Naive B cell (primary cell): ENCODE results near the gene MPND. TPM values are rescaled to one million over a fixed set of nuclear protein-coding genes. Genes with fewer than 3 reads are reported as not detected.

ENCODE experiments used
- ATAC-seq, 2 donors: fragments of 150-1000 bp; cut with Tn5 transposase; 2 replicates each; pipeline ENCODE4 v1.10.0; 2021; ENCODE audit warnings: low read depth in 2 of 2, mild to moderate bottlenecking in 2 of 2, moderate library complexity in 2 of 2
- DNase-seq: peaks from one replicate; pipeline ENCODE4 v3.0.0; 2022
- H3K27ac Mint-ChIP-seq, 6 donors: one replicate each; pipeline ENCODE4 v1.8.0; 2020 to 2022; ENCODE audit warnings: mild to moderate bottlenecking in 6 of 6, mixed read lengths in 6 of 6, moderate library complexity in 5 of 6, inconsistent platforms in 2 of 6
- H3K27me3 Mint-ChIP-seq, 3 donors: one replicate each; pipeline ENCODE4 v1.8.0; 2021 to 2022; ENCODE audit warnings: mixed read lengths in 3 of 3, mild to moderate bottlenecking in 1 of 3
- H3K36me3 Mint-ChIP-seq, 2 donors: one replicate each; pipeline ENCODE4 v1.8.0; 2020 to 2022; ENCODE audit warnings: mixed read lengths in 2 of 2, inconsistent platforms in 1 of 2, mild to moderate bottlenecking in 1 of 2
- H3K4me1 Mint-ChIP-seq, 3 donors: one replicate each; pipeline ENCODE4 v1.8.0; 2020 to 2022; ENCODE audit warnings: mixed read lengths in 3 of 3, inconsistent platforms in 1 of 3, mild to moderate bottlenecking in 1 of 3, moderate library complexity in 1 of 3
- H3K4me3 Mint-ChIP-seq, 8 donors: one replicate each; pipeline ENCODE4 v1.8.0; 2020 to 2022; ENCODE audit warnings: mild to moderate bottlenecking in 8 of 8, mixed read lengths in 8 of 8, moderate library complexity in 8 of 8, inconsistent platforms in 2 of 8
- H3K9me3 Mint-ChIP-seq, 7 donors: one replicate each; pipeline ENCODE4 v1.8.0; 2020 to 2022; ENCODE audit warnings: mixed read lengths in 7 of 7, mild to moderate bottlenecking in 5 of 7, inconsistent platforms in 2 of 7, moderate library complexity in 1 of 7
- polyA plus RNA-seq, 6 donors: library from polyadenylated mRNA; unstranded; fragments of 300-500 nt; fragmentation: Illumina TruSeq; gene quantifications; one replicate each; pipeline ENCODE4 v1.2.3, GENCODE V29; 2021; ENCODE audit warnings: low read depth in 6 of 6

MPND gene, protein sequence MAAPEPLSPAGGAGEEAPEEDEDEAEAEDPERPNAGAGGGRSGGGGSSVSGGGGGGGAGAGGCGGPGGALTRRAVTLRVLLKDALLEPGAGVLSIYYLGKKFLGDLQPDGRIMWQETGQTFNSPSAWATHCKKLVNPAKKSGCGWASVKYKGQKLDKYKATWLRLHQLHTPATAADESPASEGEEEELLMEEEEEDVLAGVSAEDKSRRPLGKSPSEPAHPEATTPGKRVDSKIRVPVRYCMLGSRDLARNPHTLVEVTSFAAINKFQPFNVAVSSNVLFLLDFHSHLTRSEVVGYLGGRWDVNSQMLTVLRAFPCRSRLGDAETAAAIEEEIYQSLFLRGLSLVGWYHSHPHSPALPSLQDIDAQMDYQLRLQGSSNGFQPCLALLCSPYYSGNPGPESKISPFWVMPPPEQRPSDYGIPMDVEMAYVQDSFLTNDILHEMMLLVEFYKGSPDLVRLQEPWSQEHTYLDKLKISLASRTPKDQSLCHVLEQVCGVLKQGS
- polyA plus RNA-seq = 1 to 10 TPM; 4.6 to 6.3 (median 5.4) TPM

DNA sequence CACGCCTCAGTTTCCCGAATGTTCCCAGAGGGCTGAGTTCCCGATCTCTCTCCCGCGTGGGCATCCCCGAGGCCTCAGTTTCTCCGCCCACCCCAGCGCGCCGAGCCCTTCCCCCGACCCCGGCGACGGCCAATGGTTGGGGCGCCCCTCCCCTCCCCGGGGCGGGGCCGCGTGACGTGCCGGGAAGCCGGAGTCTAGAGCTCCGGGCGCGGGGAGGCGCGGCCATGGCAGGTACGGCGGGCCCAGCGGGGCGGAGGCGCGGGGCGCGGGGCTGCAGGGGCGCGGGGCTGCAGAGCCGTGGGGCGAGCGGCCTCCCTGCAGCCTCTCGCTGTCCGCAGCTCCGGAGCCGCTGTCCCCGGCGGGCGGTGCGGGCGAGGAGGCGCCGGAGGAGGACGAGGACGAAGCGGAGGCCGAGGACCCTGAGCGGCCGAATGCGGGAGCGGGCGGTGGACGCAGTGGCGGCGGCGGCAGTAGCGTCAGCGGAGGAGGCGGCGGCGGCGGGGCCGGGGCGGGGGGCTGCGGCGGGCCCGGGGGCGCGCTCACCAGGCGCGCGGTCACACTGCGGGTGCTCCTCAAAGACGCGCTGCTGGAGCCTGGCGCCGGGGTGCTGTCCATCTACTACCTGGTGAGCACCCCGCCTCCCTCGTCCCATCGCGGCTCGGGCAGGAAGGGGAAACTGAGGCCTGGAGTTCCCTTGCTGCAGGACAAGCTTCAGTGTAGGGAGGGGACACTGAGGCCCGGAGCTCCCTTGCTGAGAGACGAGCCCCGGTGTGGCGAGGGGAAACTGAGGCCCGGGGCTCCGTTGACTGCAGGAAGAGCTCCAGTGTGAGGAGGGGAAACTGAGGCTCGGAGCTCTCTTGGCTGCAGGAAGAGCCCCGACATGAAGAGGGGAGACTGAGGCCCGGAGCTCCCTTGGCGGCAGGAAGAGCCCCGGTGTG is at the start of gene MPND:
Gene MPND (plus strand): TSS at position 193 of the 938 bp plus-strand sequence. CDS start 32 bp downstream, at position 225.
- peaks cover 27 to 43% (median 28%) of the 10 kb centered on the region in 3 donors for H3K4me1 Mint-ChIP-seq
- peaks cover 0 to 10% of the 10 kb centered on the region in 2 donors for H3K36me3 Mint-ChIP-seq
- H3K27me3 Mint-ChIP-seq = no peaks in the 10 kb centered on the region
- H3K27ac Mint-ChIP-seq = peak within 1 kb of the TSS; percentile 73 to 97 (median 92)
- peak within 1 kb of the TSS; percentile 85 to 95 (median 91) for H3K4me3 Mint-ChIP-seq
- no peaks in the 10 kb centered on the region for H3K9me3 Mint-ChIP-seq
- peak; percentile 88 for DNase-seq
- peak; percentile 72 to 73 for ATAC-seq

DNA sequence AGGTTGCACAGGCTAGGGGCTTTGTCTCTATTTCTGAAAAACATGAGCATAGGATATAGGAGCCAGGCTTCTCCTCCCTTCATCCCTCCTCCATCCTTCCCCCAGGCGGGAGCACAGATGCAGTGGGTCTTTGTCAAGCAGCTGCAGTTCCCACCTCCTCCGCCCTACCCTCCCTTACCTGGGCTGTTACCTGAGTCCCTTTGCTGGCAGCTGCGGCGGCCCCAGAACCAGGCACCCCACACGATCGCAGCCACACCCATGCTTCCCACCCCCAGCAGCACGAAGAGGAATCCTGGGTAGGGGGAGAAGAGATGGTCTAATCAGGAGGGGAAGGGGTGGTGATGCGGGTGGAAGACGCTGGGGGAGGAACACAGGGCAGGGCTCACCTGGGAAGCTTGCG is 49.0 kb upstream of the MPND start:
- ATAC-seq = no peak
- DNase-seq = no peak
- no peaks in the 10 kb centered on the region for H3K4me1 Mint-ChIP-seq
- H3K36me3 Mint-ChIP-seq = no peaks in the 10 kb centered on the region
- peaks cover 0 to 11% (median 0%) of the 10 kb centered on the region in 3 donors for H3K27me3 Mint-ChIP-seq
- no peak overlapping the region for H3K4me3 Mint-ChIP-seq
- H3K9me3 Mint-ChIP-seq = peaks cover 0 to 1% (median 0%) of the 10 kb centered on the region in 7 donors
- no peak overlapping the region for H3K27ac Mint-ChIP-seq

DNA sequence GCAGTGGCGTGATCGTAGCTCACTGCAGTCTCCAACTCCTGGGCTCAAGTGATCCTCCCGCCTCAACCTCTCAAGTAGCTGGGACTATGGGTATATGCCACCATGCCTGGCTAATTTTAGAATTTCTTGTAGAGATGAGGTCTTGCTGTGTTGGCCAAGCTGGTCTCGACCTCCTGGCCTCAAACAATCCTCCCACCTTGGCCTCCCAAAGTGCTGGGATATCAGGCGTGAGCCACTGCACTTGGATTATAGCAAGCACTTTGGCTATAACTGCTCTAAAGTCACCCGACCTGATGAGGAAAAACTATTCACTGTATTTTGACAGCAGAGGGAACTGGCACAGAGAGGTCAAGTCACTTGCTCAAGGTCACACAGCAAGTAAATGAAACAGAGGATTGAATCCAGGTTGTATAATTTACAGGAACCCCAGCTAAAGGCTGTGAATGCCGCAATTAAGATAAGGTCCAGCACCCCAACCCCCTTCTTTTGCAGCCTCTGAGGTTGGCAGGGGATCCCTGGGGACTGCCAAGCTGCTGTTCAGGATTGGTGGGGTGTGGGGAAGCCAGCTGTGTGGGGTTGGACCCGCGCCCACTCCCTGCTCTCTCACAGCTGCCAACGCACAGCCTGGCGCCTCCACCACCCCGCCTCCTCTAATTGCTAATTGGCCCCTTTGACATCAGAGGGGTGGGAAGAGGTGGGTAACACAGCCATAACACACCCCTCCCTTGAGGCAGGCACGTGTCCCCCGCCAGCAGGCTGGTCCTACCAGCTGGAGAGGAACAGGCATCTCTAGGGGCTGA is 47.2 kb upstream of the MPND start:
- Mint-ChIP-seq H3K36me3 (no peaks in the 10 kb centered on the region), H3K4me3 (no peak overlapping the region), H3K27ac (peak overlapping the region in 2 of 6 donors; percentile 41 to 92), H3K4me1 (peaks cover 0 to 3% (median 0%) of the 10 kb centered on the region in 3 donors), H3K9me3 (peaks cover 0 to 1% (median 0%) of the 10 kb centered on the region in 7 donors), H3K27me3 (peaks cover 0 to 11% (median 7%) of the 10 kb centered on the region in 3 donors)
- peak in 1 of 2 donors; percentile 23 for ATAC-seq
- DNase-seq = no peak

DNA sequence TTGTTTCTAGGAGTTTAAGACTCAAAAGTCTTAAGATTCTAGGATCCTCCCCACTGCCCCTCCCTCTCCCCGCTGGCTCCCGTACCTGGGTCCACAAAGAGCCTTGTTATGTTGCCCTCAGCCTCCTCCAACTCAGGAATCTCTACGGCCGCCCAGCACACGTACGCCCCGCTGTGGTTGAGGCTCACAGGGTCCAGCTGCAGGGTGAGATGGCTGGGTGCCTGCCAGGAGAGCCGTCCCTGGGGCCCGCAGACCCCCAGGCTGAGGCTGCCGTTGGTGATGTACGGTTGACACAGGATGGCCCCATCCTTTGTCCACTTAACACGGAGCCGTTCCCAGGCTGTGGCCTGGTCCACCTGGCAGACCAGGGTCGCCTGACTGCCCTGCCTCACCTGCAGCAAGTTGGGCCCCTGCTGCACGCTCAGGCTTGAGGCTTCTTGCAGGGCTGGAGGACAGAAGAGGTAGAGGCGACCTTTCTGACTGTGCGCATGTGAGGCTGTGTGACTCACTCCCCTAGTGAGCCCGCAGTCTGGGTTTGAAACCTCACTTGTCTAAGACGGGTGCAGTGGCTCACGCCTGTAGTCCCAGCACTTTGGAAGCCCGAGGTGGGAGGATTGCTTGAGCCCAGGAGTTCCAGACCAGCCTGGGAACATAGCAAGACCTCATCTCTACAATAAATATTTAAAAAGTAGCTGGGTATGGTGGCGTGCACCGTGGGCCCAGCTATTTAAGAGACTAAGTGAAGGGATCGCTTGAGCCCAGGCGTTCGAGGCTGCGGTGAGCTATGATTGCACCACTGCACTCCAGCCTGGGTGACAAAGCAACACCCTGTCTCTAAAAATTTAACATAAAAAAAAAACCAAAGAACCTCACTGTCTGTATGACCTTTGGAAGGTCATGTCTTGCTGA is 45.2 kb upstream of the MPND start:
- no peak for DNase-seq
- H3K4me1 Mint-ChIP-seq = peaks cover 0 to 11% (median 1%) of the 10 kb centered on the region in 3 donors
- no peak for ATAC-seq
- H3K27me3 Mint-ChIP-seq = peaks cover 0 to 21% (median 7%) of the 10 kb centered on the region in 3 donors
- peak overlapping the region in 1 of 8 donors; percentile 28 for H3K4me3 Mint-ChIP-seq
- peaks cover 0 to 1% (median 0%) of the 10 kb centered on the region in 7 donors for H3K9me3 Mint-ChIP-seq
- no peaks in the 10 kb centered on the region for H3K36me3 Mint-ChIP-seq
- H3K27ac Mint-ChIP-seq = no peak overlapping the region

DNA sequence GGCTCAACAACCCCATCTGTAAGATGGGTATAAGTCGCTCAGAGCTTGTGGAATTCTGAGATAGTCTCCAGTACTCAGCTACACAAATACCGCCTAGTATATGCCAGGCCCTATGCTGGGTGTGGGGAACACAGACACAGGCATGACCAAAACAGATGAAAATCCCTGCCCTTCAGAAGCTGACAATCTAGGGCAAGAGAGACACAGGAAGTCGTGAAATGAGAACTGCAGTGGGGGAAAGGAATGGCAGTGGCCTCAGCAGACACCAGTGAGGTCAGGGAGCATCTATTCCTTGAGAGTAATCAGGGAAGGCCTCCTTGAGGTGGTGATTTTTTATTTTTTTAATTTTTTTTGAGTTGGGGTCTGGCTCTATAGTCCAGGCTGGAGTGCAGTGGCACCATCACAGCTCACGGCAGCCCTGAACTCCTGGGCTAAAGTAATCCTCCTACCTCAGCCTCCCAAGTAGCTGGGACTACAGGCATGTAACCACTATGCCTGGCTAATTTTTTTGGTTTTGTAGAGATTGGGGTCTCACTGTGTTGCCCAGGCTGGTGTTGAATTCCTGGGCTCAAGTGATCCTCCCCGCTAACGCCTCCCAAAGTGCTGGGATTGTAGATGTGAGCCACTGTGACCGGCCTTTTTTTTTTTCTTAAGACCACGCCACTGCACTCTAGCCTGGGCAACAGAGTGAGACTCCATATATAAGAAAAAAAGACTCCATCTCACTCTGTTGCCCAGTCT is 44.4 kb upstream of the MPND start:
- no peak overlapping the region for H3K27ac Mint-ChIP-seq
- ATAC-seq (no peak), DNase-seq (no peak)
- no peaks in the 10 kb centered on the region for H3K36me3 Mint-ChIP-seq
- peaks cover 0 to 12% (median 5%) of the 10 kb centered on the region in 3 donors for H3K4me1 Mint-ChIP-seq
- H3K27me3 Mint-ChIP-seq = peaks cover 0 to 25% (median 7%) of the 10 kb centered on the region in 3 donors
- peak overlapping the region in 1 of 8 donors; percentile 28 for H3K4me3 Mint-ChIP-seq
- peaks cover 0 to 1% (median 0%) of the 10 kb centered on the region in 7 donors for H3K9me3 Mint-ChIP-seq

DNA sequence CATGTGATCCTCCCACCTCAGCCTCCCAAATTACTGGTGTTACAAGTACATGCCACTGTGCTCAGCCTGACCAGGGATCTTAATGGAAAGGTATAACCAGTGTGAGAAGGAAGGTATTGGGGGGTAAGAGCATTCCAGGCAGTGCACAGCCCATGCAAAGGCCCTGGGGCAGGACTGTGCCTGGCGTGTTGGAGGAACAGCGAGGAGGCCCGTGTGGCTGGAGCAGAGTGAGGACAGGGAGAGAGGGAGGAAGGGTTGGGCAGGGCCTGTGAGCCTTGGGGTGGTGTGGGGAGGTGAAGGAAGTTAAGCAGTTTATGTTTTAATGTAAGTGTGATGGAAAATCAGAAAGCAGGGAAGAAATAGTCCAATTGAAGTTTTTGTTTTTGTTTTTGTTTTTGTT is 42.8 kb upstream of the MPND start:
- peaks cover 0 to 15% (median 12%) of the 10 kb centered on the region in 3 donors for H3K4me1 Mint-ChIP-seq
- DNase-seq = no peak
- no peak overlapping the region for H3K27ac Mint-ChIP-seq
- no peaks in the 10 kb centered on the region for H3K36me3 Mint-ChIP-seq
- ATAC-seq = no peak
- H3K27me3 Mint-ChIP-seq = peaks cover 0 to 22% (median 12%) of the 10 kb centered on the region in 3 donors
- H3K9me3 Mint-ChIP-seq = peaks cover 0 to 1% (median 0%) of the 10 kb centered on the region in 7 donors
- no peak overlapping the region for H3K4me3 Mint-ChIP-seq

DNA sequence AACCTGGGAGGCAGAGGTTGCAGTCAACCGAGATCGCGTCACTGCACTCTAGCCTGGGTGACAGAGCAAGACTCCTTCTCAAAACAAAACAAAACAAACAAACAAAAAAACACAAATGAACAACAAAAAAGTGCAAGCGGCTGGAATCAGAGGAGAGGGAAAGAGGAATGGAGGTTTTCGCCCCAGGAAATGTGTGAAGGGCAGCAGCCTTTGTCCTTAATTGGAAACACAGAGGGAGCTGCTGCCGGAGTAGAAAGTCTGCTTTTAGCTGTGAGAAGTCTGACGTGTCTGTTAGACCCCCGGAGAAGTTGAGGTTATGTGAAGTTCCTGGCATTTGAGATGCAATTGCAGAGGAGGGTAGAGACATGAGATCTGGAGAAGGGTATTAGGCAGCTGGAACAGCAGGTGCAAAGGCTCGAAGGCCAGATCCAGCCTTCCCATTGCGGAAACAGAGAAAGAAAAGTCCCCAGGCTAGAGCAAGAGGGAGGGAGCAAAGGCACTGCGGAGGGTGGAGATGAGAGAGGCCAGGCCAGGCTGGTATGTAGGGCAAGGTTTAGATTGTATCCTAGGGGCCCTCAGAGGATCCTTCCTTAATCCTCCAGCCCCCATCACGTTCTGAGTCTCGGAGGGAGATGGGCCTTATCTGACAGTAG is 41.6 kb upstream of the MPND start:
- H3K27me3 Mint-ChIP-seq = peaks cover 0 to 17% (median 13%) of the 10 kb centered on the region in 3 donors
- peak overlapping the region in 2 of 6 donors; percentile 23 to 86 for H3K27ac Mint-ChIP-seq
- H3K9me3 Mint-ChIP-seq = no peaks in the 10 kb centered on the region
- H3K36me3 Mint-ChIP-seq = no peaks in the 10 kb centered on the region
- ATAC-seq = no peak
- peaks cover 0 to 15% (median 12%) of the 10 kb centered on the region in 3 donors for H3K4me1 Mint-ChIP-seq
- no peak for DNase-seq
- H3K4me3 Mint-ChIP-seq = no peak overlapping the region

DNA sequence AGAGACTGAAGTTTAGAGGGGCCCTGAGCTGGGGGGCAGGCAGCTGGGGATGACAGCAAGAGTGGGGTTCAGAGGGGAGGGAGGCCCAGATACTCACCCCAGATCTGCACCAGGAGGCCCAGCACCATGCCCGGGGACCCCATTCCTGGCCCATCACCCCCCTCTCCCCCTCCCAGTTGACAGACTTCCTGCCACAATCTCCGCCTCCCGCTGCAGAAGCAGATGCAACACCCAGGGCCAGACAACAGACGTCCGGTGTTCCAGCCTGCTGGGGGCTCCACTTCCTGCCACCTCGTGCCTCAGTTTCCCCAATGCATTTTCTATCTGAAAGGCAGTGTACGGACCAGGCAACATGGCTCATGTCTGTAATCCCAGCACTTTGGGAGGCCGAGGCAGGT is 41.1 kb upstream of the MPND start, which contains the start of gene TMIGD2:
Gene TMIGD2 (minus strand): TSS at position 147 of the 398 bp plus-strand sequence. CDS start 4 bp downstream, at position 143.
- Mint-ChIP-seq H3K9me3 (no peaks in the 10 kb centered on the region), H3K27me3 (peaks cover 0 to 17% (median 13%) of the 10 kb centered on the region in 3 donors), H3K36me3 (no peaks in the 10 kb centered on the region), H3K4me3 (peak within 1 kb of the TSS in 2 of 8 donors; percentile 29 to 47), H3K4me1 (peaks cover 0 to 15% (median 12%) of the 10 kb centered on the region in 3 donors), H3K27ac (peak within 1 kb of the TSS in 2 of 6 donors; percentile 23 to 86)
- ATAC-seq (no peak), DNase-seq (no peak)

DNA sequence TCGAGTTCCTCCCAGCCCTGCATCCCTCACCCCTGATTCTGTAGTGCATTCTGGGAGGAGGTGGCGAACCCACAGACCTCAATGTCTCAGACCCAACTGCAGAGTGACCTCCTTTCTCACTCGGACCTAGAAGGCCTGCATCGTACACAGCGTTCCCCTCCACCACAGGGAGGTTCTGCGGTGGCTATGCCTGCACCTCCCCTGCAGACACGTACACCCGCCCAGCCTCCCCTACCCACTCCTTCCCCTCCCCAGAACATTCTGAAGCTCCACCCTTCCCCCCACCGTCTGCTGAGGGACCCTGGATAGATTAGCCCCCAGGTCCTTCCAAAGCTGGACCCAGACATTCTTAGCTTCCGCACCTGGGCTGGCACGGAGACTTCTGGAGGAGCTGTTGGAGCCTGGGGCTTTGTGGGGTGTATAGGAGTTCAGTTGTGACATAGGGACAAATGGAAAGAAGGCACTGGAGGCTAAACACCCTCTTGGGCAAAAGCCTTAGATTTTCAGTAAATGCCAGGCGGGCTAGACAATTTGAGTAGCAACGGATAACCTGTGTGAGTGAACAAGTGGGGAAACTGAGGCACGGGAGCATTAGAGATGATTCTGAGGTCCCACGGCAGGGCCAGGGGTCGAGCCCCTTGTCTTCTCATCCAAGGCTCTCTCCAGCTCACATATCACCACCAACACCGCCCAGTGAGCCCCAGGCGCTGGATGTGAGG is 39.4 kb upstream of the MPND start:
- ATAC-seq = no peak
- Mint-ChIP-seq H3K4me1 (peaks cover 0 to 15% (median 12%) of the 10 kb centered on the region in 3 donors), H3K9me3 (no peaks in the 10 kb centered on the region), H3K27me3 (peaks cover 0 to 17% (median 13%) of the 10 kb centered on the region in 3 donors), H3K27ac (peak overlapping the region in 2 of 6 donors; percentile 33 to 51), H3K36me3 (no peaks in the 10 kb centered on the region), H3K4me3 (peak overlapping the region in 7 of 8 donors; percentile 24 to 76 (median 55))
- DNase-seq = no peak

DNA sequence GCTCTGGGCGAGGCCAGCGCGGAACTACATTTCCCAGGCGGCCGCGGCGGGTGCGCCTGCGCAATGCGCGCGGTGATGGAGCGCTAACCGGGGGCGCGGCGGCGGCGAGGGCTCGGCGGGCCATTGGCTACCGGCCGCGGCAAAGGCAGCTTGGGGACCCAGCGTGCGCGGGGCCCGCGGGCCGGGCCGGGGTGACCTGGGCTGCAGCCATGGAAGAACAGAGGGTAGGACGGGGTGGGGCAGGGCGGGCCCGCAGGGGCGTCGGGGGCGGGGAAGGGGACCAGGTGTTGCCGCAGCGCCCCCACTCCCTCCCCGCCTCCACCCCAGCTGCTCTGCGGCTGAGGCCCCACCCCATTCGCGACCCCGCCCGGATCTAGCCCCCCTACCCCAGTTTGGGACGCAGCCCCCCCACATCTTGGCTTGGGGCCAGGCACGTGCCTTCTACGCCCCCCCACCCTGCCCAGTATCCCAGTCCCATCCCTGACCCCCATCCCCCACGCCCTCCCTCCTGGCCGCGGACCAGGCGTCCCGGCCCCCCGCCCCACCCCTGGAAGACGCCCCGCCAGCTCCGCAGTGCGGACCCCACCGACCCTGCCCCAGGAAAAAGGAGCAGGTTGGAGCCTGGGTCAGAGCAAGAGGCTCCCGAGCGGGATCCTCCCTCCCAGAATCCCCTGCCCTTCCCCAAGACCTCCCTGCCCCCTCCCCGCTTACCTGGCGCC is 38.7 kb upstream of the MPND start, which contains the start of gene FSD1:
Gene FSD1 (plus strand): TSS at position 61 of the 719 bp plus-strand sequence. CDS start 149 bp downstream, at position 210.
- H3K27ac Mint-ChIP-seq = peak within 1 kb of the TSS in 2 of 6 donors; percentile 33 to 51
- ATAC-seq (peak; percentile 92 to 97), DNase-seq (peak; percentile 47)
- peak within 1 kb of the TSS; percentile 24 to 77 (median 70) for H3K4me3 Mint-ChIP-seq
- H3K27me3 Mint-ChIP-seq = peaks cover 0 to 17% (median 13%) of the 10 kb centered on the region in 3 donors
- no peaks in the 10 kb centered on the region for H3K9me3 Mint-ChIP-seq
- H3K36me3 Mint-ChIP-seq = no peaks in the 10 kb centered on the region
- peaks cover 0 to 15% (median 12%) of the 10 kb centered on the region in 3 donors for H3K4me1 Mint-ChIP-seq
